ENCODE measurements around the gene KIFC1.

GRCh38 chr6:33428224-33428965, 36.8 kb downstream of the KIFC1 start:
- TF ChIP-seq CTCF (conservative IDR thresholded peaks at IDR 0.05 in 1 of 2, IDR thresholded peaks at IDR 0.05 in 1 of 2; ENCODE audit: low read depth in 1 of 2, low read length in 2 of 2), result peak; percentile 6 to 32
- TF ChIP-seq EZH2 (IDR thresholded peaks at IDR 0.05; ENCODE audit: low read length, missing control alignments), result no peak
